Loucy (cell line): Measurements from ENCODE around the gene EFCAB5.

Source experiments
- H2AFZ ChIP-seq: fragments of 200-600 bp; sonication (generic); 2 replicates; pipeline ENCODE4 v1.6.0; 2016; ENCODE audit warnings: antibody characterized with exemption, mild to moderate bottlenecking, low read length, moderate library complexity
- H3F3A ChIP-seq: fragments of 200-600 bp; 2 replicates; pipeline ENCODE4 v1.6.0; 2016; ENCODE audit warnings: antibody characterized with exemption, low read depth, mild to moderate bottlenecking
- H3K27me3 ChIP-seq: fragments of 200-600 bp; sonication (generic); 2 replicates; pipeline ENCODE4 v1.6.1; 2014; ENCODE audit warnings: low read length, mild to moderate bottlenecking; ENCODE audit not compliant: insufficient read depth, poor library complexity, severe bottlenecking
- H3K36me3 ChIP-seq: fragments of 200-600 bp; sonication (generic); 2 replicates; pipeline ENCODE4 v1.6.1; 2016; ENCODE audit warnings: low read length; ENCODE audit not compliant: insufficient read depth
- H3K4me1 ChIP-seq: fragments of 200-600 bp; sonication (generic); 2 replicates; pipeline ENCODE4 v1.5.1; 2014; ENCODE audit warnings: low read length, mild to moderate bottlenecking; ENCODE audit not compliant: insufficient read depth, poor library complexity, severe bottlenecking
- H3K4me2 ChIP-seq: fragments of 200-600 bp; sonication (generic); 2 replicates; pipeline ENCODE4 v1.6.0; 2014; ENCODE audit warnings: antibody characterized with exemption, low read length, low read depth, mild to moderate bottlenecking; ENCODE audit not compliant: poor library complexity, severe bottlenecking
- H3K4me3 ChIP-seq: fragments of 200-600 bp; sonication (generic); 2 replicates; pipeline ENCODE4 v1.5.1; 2014; ENCODE audit warnings: low read length, mild to moderate bottlenecking, mixed read lengths; ENCODE audit not compliant: poor library complexity, severe bottlenecking
- H3K79me2 ChIP-seq: fragments of 200-600 bp; sonication (generic); 2 replicates; pipeline ENCODE4 v1.6.1; 2014; ENCODE audit warnings: low read length; ENCODE audit not compliant: insufficient read depth
- H3K9ac ChIP-seq: fragments of 200-600 bp; sonication (generic); 2 replicates; pipeline ENCODE4 v1.6.0; 2014; ENCODE audit warnings: mild to moderate bottlenecking, low read depth, low read length, moderate library complexity; ENCODE audit not compliant: poor library complexity, severe bottlenecking
- H3K9me2 ChIP-seq: fragments of 200-600 bp; sonication (generic); replicated peaks from 2 replicates; pipeline ENCODE4 v1.6.1; 2016; ENCODE audit warnings: low read depth, low read length, mixed read lengths
- H3K9me3 ChIP-seq: fragments of 200-600 bp; sonication (generic); 2 replicates; pipeline ENCODE4 v1.6.1; 2014; ENCODE audit warnings: mild to moderate bottlenecking, antibody characterized with exemption, low read length, low read depth; ENCODE audit not compliant: insufficient read depth
- H4K20me1 ChIP-seq: fragments of 200-600 bp; sonication (generic); 2 replicates; pipeline ENCODE4 v1.6.0; 2014; ENCODE audit warnings: antibody characterized with exemption, low read length, mild to moderate bottlenecking; ENCODE audit not compliant: insufficient read depth, poor library complexity, severe bottlenecking
- EZH2phosphoT487 ChIP-seq: fragments of 200-600 bp; IDR thresholded peaks from 2 replicates; pipeline ENCODE4 v1.6.1; 2018; ENCODE audit warnings: antibody characterized with exemption, mild to moderate bottlenecking, moderate library complexity, borderline replicate concordance
- TF ChIP-seq, protein P1 (sequence below): fragments of 200-600 bp; sonication (generic); conservative IDR thresholded peaks from 2 replicates; pipeline ENCODE4 v1.5.1; 2014; ENCODE audit warnings: mild to moderate bottlenecking, antibody characterized with exemption, low read length

The EFCAB5 gene

DNA sequence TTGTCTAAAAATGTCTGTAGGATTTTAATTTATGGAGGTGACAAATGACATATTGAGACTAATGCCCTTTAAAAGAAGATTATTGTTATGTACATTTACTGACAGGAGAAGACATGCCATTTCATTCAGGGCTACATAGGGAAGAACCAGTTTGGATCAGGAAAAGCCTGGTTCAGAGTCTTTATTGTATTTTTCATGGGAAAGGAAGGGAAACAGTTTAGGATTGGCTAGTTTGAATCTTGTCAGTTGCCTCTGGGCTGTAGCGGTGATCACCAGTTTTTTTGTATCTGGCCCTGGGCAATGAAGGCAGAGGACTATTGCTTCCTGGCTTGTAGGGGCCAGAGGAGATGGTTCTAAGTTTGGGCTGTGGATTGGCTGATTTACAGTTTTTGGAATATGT lies 206.9 kb downstream of the EFCAB5 start:
- no peak overlapping the region for H2AFZ ChIP-seq
- peaks cover 3% of the 10 kb centered on the region for H4K20me1 ChIP-seq
- no peak overlapping the region for H3K9ac ChIP-seq
- no peaks in the 10 kb centered on the region for H3K27me3 ChIP-seq
- H3K79me2 ChIP-seq: no peaks in the 10 kb centered on the region
- H3K9me3 ChIP-seq: no peaks in the 10 kb centered on the region
- H3K9me2 ChIP-seq: no peaks in the 10 kb centered on the region
- no peaks in the 10 kb centered on the region; the same call in 1 of the 2 replicates for H3F3A ChIP-seq
- H3K36me3 ChIP-seq: no peaks in the 10 kb centered on the region
- no peak overlapping the region for H3K4me2 ChIP-seq
- no peak overlapping the region for H3K4me3 ChIP-seq
- H3K4me1 ChIP-seq: peaks cover under 1% of the 10 kb centered on the region
- no peak for TF ChIP-seq EZH2phosphoT487
- TF ChIP-seq, protein P1, sequence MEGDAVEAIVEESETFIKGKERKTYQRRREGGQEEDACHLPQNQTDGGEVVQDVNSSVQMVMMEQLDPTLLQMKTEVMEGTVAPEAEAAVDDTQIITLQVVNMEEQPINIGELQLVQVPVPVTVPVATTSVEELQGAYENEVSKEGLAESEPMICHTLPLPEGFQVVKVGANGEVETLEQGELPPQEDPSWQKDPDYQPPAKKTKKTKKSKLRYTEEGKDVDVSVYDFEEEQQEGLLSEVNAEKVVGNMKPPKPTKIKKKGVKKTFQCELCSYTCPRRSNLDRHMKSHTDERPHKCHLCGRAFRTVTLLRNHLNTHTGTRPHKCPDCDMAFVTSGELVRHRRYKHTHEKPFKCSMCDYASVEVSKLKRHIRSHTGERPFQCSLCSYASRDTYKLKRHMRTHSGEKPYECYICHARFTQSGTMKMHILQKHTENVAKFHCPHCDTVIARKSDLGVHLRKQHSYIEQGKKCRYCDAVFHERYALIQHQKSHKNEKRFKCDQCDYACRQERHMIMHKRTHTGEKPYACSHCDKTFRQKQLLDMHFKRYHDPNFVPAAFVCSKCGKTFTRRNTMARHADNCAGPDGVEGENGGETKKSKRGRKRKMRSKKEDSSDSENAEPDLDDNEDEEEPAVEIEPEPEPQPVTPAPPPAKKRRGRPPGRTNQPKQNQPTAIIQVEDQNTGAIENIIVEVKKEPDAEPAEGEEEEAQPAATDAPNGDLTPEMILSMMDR: no peak

DNA sequence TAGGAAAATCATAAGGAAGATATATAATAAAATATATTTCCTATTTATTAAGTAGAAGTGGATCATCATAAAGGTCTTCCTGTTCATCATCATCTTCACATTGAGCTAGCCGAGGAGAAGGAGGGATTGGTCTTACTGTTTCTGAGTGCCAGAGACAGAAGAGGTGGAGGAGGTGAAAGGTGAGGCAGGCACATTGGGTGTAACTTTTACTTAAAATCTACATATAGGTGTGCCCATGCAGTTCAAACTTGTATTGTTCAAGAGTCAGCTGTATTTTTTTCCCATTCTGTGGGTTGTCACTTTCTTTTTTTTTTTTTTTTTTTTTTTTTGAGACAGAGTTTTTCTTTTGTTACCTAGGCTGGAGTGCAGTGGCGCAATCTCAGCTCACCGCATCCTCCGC lies 210.0 kb downstream of the EFCAB5 start:
- no peaks in the 10 kb centered on the region for H3K4me1 ChIP-seq
- no peaks in the 10 kb centered on the region for H3K9me2 ChIP-seq
- H3K9me3 ChIP-seq: no peaks in the 10 kb centered on the region
- H3K79me2 ChIP-seq: no peaks in the 10 kb centered on the region
- H3K36me3 ChIP-seq: no peaks in the 10 kb centered on the region
- no peak for TF ChIP-seq EZH2phosphoT487
- TF ChIP-seq, protein P1: no peak
- no peaks in the 10 kb centered on the region for H3K27me3 ChIP-seq
- no peak overlapping the region for H2AFZ ChIP-seq
- no peaks in the 10 kb centered on the region; the same call in 1 of the 2 replicates for H3F3A ChIP-seq
- no peak overlapping the region for H3K9ac ChIP-seq
- H3K4me3 ChIP-seq: no peak overlapping the region
- H4K20me1 ChIP-seq: peaks cover 3% of the 10 kb centered on the region
- H3K4me2 ChIP-seq: no peak overlapping the region

DNA sequence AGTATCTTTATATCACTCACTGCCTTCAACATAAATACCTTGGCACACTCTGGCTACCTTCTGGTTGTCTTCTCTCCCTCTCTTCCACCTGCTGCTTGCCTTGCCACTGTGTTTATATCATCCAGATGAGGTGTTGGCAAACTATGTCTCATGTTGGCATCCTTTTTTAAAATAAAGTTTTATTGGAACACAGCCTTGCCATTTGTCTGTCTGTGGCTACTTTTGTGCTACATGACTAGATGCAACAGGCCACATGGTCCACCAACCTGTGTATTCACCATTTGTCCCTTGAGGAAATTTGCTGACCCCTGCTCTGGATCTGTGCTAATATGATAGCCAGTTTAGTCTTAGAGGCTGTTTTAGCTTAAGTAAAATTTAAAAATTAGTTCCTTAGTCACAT lies 212.0 kb downstream of the EFCAB5 start:
- Histone ChIP-seq H4K20me1 (peaks cover 3% of the 10 kb centered on the region), H3K4me1 (no peaks in the 10 kb centered on the region), H2AFZ (no peak overlapping the region), H3K36me3 (no peaks in the 10 kb centered on the region), H3K79me2 (peaks cover 6% of the 10 kb centered on the region; the same call in 1 of the 2 replicates), H3K27me3 (no peaks in the 10 kb centered on the region), H3K4me2 (no peak overlapping the region), H3F3A (no peaks in the 10 kb centered on the region; the same call in 1 of the 2 replicates), H3K9me2 (no peaks in the 10 kb centered on the region), H3K9ac (no peak overlapping the region), H3K4me3 (no peak overlapping the region), H3K9me3 (no peaks in the 10 kb centered on the region)
- no peak for TF ChIP-seq EZH2phosphoT487
- TF ChIP-seq, protein P1: no peak
